GM10266 (cell line): ENCODE results near the gene RETN.
"Not testable (repeated sequence)": the region's sequence is repeated elsewhere in the genome, so short reads cannot be mapped to it uniquely, and the experiment has no call there.

Source experiments
- DNase-seq: peaks from one replicate; pipeline ENCODE4 v3.0.0; 2012; ENCODE audit errors: extremely low spot score
- CTCF ChIP-seq: IDR thresholded peaks from 2 replicates; pipeline ENCODE4 v1.5.1; 2012; ENCODE audit warnings: mild to moderate bottlenecking, low read depth; ENCODE audit not compliant: control insufficient read depth, insufficient read depth; ENCODE audit errors: missing control alignments

The RETN gene

DNA sequence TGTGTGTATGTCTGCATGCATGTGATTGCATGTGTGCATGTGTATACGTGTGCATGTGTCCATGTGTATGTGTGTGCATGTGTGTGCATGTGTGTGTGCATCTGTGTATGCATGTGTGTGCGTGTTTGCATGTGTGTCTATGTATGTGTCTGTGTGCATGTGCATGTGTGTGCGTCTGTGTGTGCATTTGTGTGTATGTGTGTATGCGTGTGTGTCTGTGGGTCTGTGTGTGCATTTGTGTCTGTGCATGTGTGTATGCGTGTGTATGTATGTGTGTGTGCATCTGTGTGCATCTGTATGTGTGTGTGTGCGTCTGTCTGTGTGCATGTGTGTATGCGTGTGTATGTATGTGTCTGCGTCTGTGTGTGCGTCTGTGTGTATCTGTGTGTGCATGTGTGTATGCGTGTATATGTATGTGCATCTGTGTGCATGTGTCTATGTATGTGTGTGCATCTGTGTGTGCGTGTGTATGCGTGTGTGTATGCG, 28.9 kb upstream of the RETN start:
- no peak for DNase-seq
- no peak for TF ChIP-seq CTCF

DNA sequence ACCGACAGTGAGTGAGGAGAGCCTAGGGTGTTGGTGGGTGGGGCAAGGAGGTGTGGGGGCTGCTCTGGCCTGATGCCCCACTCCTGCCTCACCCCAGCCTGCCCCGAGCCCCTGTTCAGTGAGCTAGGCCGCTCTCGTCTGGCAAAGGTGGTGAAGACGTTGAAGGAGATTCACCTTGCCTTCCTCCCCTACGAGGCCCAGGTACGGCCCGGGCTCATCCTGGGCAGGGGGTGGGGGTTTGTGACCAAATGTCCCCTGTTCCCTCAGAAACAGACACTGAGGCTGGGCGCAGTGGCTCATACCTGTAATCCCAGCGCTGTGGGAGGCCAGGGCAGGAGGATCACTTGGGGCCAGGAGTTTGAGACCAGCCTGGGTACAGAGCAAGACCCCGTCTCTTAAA, 28.0 kb upstream of the RETN start:
- no peak for DNase-seq
- no peak for TF ChIP-seq CTCF

GRCh38 chr19:7641290-7642276, 27.3 kb upstream of the RETN start:
- no peak for DNase-seq
- no peak for TF ChIP-seq CTCF

- DNase-seq: no peak
- TF ChIP-seq CTCF: no peak
Measured at GRCh38 chr19:7642295-7643030, 26.4 kb upstream of the RETN start.

- no peak for TF ChIP-seq CTCF
- DNase-seq: no peak
Measured at GRCh38 chr19:7643031-7643415, 25.8 kb upstream of the RETN start.

DNA sequence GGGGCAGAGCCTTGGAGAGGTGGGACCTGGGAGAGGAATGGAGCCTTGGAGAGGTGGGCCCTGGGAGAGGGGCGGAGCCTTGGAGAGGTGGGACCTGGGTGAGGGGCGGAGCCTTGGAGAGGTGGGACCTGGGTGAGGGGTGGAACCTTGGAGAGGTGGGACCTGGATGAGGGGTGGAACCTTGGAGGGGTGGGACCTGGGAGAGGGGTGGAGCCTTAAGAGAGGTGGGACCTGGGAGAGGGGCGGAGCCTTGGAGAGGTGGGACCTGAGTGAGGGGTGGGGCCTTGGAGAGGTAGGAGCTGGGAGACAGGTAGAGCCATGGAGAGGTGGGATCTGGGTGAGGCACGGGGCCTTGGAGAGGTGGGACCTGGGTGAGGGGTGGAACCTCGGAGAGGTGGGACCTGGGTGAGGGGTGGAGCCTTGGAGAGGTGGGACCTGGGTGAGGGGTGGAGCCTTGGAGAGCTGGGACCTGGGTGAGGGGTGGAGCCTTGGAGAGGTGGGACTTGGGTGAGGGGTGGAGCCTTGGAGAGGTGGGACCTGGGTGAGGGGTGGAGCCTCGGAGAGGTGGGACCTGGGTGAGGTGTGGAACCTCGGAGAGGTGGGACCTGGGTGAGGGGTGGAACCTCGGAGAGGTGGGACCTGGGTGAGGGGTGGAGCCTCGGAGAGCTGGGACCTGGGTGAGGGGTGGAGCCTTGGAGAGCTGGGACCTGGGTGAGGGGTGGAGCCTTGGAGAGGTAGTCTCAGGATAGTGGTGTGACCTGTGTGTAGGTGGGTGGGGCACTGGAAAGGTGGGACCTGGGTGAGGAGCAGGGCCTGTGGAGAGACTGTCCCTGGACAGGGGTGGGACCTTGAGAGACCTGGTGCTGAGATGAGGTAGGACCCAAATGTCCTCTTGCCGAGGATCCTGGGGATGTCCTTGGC, 25.0 kb upstream of the RETN start:
- DNase-seq: not testable (repeated sequence)

DNA sequence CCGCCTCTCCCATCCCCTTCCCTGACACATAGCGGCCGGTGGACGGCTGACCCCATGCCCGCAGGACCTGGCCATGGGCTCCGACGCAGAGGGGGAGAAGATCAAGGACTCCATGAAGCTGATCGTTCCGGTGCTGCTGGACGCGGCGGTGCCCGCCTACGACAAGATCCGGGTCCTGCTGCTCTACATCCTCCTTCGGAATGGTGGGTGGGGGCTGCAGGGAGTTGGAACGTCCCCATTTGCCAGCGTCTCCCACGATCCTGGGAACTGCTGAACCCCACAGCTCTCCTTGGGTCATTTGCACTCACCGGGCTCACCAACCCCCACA, 24.3 kb upstream of the RETN start:
- no peak for TF ChIP-seq CTCF
- DNase-seq: no peak
